Frontal cortex (tissue), 4 donors: ENCODE measurements around the gene TMEM181. TPM values are rescaled to one million over a fixed set of nuclear protein-coding genes. Genes with fewer than 3 reads are reported as not detected.

Source experiments
- DNase-seq, 2 donors: peaks; one replicate each; pipeline ENCODE4 v3.0.0; 2012; ENCODE audit warnings: low spot score in 2 of 2
- FAIRE-seq: peaks from 2 replicates; lab custom pipeline; 2012; peaks lifted over from hg19 to GRCh38; lab: Jason Lieb, UNC
- total RNA-seq: library from RNA; depleted of rRNA; stranded (reverse); fragments of >200 nt; gene quantifications from one replicate; pipeline ENCODE4 v1.2.3, GENCODE V29; 2014
- donor health status: control.
- donor health status: control.
- donor health status: control.

The TMEM181 gene
- total RNA-seq, 1 donor from 2014 or later, result 64.0 TPM

DNA sequence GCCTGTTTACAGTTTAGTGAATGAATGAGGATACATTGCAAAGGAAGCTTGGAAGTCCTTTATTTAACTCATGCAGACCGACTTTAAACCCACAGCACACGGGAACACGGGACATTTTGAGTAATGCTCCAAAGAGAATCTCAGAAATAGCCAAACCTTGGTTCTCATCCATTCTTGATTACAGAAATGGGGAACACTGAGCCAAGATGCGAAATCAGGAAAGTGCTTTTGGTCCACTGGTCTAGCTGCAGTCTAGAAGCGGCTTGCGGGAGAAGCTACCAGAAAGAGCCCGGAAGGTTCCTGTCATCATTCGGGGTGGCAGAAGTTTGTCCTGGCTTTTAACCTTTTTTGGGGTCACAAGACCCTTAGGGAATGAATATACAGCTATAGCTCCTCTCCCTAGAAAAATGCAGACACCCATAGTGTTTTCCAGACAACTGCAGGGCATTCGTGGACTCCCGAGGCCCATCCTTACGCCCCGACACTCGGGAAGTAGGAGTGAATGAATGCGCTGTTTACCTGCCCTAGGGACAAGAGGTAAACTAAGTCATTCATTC lies 475 bp upstream of the TMEM181 start:
- DNase-seq (no peak), FAIRE-seq (no peak)

DNA sequence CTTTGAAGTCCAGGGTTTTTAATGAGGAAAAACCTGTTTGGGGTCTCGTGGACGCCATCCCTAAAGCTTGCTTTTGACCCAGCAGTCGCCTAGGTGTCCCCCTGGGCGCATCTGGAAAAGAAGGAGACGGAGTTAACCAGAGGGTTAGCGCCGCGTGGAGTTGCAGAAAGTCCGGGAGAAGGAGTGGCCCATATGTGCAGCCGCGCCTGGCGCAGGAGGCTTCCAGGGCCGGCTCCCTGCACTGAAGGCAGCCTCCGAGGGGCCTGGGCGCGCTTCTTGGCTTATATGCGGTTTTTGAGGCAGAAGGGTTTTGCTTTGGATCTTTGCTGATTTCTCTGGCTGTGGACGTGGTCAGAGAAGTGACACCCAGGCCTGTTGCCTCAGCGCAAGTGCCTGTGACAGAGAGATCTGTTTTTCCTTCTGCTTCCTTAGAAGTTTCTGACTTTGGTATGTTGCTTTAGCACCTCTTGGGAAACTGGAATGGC lies 987 bp downstream of the TMEM181 start:
- no peak for FAIRE-seq
- DNase-seq, result no peak

DNA sequence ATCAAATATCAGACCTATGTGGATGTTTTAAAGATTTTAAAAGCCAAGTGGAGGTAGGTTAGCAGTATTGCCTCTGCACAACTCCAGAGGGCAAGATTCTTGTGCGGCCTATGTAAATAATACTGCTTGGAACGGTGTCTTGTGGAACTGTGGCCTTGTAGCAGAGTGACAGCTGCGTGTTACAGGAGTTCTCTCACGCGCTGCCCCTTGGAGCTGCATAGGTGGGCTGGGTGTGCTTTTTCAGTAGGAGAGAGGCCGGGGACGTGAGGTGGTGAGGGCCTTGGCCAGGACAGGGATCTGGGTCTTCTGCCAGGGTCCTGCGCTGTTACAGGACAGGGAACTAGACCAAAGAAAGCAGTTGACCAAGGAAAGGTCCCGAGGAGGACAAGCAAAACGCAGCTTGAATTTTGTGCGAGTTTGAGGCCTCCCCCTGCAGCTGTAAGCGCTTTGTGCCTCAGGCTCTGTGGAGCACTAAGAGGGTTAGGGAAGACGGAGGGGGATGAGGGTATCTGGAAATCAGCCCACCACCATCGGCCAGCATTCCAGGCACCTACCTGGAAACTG lies 1.5 kb downstream of the TMEM181 start:
- no peak for FAIRE-seq

DNA sequence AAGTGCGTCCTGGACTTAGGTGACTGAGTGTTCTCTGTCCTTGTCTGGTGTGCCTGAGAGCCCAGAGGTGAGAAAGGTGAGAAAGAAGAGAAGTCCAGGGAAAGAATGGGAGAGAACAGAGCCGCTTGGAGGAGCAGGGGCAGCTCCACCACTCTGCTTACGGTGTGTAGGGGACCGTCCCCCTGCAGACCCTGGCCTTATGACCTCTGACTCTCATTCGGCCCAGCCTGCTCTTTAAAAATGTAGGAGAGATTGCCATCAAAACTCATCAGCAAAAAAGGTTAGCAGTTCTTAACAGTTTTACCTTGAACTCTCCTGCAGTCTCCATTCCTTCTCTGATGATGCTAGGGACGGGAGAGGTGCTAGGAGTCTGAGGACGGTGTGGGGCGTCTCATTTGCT lies 2.0 kb downstream of the TMEM181 start:
- DNase-seq (no peak), FAIRE-seq (no peak)

More for the DNA sequence above, 1.5 kb downstream of the TMEM181 start:
- no peak for DNase-seq

DNA sequence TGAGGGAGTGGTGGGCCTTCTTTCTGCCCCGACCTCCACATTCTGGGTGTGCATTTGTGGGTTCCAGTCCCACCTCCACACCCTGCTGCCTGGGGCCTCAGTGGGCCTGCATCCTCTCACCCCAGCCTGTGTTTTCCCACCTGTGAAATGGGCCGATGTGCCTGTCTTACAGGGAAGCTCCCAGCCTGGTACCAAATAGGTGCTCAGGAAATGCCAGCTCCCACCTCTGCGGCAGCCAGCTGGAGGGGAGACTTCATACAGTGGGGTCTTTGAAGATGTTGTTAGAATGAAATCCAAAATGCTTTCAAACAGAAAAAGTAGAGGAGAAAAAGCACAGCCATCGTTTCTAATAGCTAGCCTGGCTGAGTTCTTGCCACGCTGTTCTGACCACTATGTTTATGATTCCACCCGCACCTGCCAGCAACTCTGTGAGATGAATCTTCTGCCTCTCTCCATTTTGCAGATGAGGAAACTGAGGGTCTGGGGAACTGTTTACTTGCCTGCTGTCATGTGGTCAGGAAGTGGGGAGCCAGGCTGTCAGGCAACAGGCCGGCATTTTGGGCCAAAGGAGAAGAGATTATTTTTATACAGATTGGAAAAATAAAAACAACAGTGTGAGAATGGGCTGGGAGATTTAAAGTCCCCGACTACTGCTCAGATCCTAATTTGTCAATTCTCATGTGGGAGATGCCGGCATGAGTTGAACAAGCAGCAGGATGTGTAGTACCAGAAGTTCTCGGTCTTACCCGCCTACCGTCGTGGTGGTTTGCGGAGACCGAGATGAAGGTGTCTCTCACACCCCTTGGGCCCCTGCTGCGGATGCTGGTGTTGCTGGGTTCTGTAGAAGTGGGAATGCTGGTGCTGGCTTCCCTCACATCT lies 4.6 kb downstream of the TMEM181 start:
- FAIRE-seq (no peak), DNase-seq (no peak)

DNA sequence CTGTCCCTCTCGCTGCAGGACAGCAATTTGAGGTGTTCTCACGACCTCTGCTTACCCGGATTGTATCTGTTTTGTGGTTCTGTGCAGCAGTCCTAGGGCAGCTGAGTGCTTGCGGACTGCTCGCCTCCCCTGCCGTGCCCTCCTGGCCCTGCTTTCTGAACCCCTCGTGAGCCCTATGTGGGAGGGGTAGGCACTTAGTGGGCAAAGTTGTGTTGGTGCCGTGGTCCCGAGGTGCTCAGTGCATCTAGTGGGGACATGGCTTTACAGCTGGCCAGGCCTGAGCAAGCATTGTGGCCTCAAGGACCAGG lies 5.2 kb downstream of the TMEM181 start:
- FAIRE-seq (no peak), DNase-seq (no peak)

DNA sequence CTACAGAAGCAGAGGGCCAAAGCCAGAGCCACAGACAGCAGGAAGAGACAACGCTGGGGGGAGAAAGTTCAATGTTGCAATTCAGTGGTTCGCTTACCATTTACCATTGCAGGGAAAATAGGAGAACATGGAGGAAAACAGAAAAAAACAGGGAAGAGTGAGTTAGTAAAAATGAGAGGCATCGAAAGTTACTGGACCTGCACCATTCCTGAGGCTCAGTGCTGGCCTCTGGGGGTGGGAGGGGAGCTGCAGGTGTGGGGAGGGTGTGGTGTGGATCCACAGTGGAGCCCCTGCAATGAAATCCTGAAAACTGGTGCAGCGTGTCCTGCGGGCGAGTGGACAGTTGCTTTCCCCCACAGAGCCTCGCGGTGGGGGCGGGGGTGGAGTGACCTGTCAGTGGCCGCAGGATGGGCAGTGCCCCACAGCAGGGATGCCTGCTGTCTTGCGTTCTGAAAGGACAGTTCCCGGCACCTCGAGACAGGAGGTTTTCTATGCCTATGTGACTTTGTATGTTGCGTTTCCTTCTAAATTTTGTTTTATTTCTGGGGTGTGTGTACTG lies 5.7 kb downstream of the TMEM181 start:
- FAIRE-seq (no peak), DNase-seq (no peak)

DNA sequence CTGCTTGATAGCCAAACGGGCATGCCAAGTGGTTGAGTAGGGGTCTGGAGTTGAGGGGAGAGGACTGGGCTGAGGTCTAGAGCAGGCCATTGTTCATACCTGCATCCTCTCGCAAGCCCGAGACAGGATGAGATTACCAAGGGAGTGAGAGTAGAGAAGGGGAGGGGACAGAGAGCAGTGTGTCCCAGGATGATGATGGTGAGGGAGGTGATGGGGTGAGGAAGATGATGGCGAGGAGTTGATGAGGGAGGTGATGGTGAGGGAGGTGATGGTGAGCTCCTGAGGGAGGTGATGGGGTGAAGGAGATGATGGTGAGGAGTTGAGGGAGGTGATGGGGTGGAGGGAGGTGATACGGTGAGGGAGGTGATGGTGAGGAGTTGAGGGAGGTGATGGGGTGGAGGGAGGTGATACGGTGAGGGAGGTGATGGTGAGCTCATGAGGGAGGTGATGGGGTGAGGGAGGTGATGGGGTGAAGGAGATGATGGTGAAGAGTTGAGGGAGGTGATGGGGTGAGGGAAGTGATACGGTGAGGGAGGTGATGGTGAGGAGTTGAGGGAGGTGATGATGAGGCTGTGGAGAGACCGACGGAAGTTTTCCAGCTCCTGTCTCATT lies 6.4 kb downstream of the TMEM181 start:
- FAIRE-seq, result no peak
- DNase-seq, result no peak

DNA sequence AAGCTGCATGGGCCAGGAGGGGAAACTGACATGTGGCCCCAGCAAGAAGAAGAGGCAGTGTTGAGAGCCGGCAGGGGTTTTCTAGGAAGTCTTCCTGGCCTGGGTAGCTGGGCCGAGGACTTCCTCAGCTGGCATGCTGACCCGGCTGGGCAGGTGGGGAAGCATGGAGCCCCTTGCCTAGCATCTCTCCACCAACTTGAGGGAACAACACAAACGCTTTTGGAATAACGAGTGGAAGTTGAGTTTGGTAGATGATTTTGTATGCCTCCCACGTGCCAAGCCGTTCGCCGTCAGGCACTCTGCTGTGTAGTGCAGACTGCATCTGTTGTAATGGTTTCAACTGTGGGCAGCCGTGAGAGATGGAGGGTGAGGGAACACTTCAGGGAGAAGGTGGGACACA lies 7.3 kb downstream of the TMEM181 start:
- DNase-seq, result peak in 1 of 2 donors; percentile 40
- no peak for FAIRE-seq

DNA sequence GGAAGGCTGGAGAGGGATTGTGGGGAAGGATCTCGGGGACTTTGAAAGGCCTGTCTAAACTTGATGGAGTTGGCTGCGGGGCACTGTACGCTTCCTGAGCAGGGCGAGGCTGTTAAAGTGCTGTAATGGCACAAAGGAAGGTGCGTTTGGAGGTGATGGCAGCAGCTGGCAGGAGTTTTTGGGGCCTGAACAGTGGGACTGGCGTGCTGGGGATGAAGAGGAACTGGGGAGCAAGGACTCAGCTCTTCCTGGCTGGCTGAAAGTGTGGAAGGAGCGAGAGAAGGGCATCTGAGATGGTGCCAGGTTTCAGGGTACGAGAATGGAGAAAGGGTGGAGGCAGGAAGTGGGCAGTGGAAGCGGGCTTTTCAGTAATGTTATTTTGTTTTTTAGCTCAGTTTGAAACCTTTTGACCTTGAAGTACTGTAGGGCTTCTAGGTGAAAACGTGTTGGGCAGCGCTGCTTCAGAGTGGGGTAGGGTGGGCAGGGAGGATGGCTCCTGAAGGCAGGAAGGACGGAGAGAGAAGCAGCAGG lies 8.0 kb downstream of the TMEM181 start:
- FAIRE-seq, result no peak
- no peak for DNase-seq

DNA sequence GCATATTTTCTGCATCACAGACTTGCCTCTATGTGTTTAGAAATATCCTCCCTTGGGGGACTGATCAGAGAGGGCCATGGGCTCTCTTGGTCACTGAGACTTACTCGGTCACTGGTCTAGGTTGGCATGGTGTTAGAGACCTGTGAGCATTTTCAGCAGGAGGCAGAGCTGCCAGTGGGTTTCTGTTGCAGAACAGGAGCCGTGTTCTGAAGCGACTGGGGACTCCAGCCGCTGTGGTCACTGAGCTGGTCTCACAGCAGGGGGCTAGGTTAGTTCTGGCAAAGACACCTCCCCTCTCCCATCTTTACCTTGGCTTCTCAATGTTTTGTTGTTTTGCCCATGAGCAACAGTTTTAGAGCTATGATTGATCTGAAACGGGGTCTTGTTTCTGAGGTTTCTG lies 8.7 kb downstream of the TMEM181 start:
- no peak for FAIRE-seq

DNA sequence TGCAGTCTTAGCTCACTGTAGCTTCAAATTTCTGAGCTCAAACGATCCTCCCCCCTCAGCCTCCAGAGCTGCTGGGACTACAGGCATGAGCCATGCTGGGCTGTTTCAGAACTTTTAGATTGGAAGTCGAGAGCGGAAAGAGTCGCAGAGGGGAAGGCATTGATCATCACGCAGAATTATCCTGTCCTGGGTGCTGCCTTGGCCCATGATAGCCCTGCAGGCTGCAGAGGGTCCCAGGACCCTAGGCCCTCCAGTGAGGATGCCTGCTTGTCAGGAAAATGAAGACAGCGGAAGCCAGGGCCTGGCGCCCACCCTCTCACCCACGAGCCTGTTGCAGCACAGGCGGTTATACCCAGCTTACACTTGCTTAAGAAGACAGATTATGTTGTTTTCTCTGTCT lies 9.1 kb downstream of the TMEM181 start:
- DNase-seq, result no peak
- FAIRE-seq, result no peak

More for the DNA sequence above, 8.7 kb downstream of the TMEM181 start:
- DNase-seq, result no peak

DNA sequence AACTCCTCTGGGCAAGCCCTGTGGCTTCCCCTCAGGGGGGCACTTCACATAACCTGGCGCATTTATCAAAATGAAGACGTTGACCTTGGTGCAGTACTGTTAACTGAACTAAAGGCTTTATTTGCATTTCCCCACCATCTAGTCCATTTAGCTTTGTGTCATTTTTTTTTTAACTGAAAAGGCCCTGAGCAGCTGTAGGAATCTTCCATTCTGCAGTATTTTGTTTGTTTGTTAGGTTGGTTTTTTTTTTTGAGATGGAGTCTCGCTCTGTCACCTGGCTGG lies 10.7 kb downstream of the TMEM181 start:
- DNase-seq (no peak), FAIRE-seq (no peak)

DNA sequence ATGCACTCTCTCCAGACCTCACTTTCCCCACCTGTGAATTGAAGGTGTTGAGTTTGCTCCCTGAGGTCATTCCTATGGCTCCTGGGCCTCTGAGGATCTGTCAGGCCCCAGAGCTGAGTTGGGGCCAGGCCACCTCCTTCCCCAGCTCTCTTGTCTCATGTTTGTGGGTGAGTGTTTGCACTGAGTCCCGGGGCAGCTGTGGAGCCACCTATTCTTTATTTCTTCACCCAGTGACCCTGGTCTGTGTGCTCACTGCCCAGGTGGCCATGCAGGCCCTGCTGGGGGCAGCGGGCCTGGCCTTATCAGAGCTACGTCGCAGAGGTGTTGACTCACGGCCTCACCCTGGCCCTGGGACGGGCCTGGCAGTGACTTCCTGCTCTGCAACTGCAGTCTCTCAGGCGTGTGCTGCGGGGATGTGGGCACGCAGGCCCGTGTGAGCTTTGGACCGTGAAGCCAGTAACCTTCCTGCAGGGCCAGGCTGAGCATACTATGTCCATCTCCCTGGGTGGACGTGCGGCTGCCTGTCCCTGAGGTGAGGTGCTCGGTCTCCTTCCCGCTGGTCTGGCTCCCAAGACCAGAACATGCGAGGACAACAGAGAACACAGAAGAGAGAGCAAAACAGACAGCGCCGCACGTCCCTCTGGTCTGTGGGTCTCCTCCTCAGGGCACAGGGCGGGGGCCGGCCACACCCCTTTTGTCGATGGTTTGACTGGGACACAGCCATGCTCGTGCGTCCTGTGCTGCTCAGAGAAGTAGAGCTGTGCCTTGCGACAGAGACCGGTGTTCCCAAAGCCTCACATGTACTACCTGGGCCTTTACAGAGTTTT lies 12.1 kb downstream of the TMEM181 start:
- DNase-seq (no peak), FAIRE-seq (no peak)

DNA sequence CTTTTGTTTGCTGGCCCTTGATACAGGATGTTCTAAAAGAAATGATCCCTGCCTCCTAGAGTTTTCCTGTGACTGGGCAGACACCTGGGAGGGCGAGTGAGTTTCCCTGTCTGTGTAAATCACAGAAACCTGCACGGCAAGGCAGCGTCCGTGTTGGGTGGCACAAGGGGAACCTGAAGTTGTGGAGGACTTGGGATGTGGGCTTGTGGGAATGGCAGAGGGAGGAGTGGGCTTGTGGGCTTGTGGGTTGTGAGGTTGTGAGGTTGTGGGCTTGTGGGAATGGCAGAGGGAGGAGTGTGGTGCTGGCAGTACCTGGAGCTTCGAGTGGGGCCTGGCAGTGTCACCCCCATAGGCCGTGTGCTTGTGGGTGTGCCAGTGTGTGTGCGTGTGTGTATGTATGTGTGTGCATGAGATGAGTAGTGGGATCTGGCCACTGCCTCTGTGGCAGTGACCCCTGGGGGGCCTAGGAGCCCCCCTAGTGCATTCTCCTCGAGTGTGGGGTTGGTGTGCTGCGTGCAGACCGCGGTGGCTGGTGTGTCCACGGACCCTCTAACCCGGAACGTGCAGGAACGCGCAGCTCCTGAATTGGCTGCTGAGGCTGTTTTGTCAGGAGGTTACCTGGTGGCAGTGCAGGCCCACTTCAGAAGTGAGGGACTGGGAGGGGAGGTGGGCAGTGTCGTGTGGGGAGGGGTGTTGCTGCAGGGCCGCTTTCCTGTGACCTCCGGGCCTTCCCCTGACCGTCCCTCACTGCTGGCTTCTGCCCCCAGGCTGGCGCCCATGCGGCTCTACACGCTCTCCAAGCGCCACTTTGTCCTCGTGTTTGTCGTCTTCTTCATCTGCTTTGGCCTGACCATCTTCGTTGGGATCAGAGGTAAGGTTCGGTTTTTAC lies 13.0 kb downstream of the TMEM181 start:
- FAIRE-seq (no peak), DNase-seq (no peak)

DNA sequence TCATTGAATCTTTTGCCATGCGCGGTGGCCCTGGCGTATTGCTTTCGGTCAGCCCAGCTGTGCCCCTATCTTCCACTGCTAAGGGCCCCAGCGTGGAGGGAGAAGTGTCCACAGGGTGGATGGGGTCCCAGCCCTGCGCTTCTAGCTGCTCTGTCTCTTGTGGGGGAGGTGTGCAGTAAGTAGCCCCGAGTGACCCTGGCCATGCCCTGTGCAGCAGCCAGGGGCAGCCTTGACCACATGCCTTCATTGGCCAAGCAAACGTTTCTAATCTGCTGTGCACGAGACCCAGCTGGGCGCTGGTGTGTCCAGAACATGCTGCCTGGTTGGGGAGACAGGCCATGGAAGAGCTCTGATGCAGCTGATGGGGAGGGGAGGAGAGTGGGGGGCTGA lies 13.6 kb downstream of the TMEM181 start:
- FAIRE-seq (no peak), DNase-seq (no peak)

DNA sequence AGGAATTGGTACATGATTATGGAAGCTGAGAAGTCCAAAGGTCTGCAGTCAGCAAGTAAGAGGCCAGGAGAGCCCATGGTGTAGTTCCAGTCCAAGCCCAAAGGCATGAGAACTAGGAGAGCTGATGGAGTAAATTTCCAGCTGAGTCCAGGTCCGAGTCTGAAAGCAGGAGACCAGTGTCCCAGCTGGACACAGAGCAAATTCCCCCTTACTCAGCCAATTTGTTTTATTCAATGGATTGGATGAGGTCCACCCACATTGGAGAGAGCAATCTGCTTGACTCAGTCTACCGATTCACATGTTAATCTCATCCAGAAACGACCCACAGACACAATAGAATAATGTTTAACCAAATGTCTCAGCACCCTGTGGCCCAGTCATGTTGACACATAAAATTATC lies 14.9 kb downstream of the TMEM181 start:
- FAIRE-seq (no peak), DNase-seq (no peak)

DNA sequence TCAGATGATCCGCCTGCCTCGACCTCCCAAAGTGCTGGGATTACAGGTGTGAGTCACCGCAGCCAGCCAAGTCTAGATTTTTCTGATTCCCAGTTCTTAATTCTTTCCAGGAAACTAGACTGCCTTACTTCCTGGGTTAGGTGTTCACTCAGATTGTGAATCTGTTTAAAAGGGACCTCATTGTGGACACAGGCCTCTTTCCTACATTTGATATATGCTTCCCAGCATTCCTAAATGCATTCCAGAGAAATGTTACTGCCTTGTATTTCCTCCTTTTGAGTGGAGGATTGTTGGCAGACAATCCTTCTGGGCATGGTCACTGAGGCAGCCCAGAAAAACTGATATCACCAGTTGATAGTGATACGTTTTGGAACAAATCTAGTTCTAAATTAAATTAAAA lies 15.7 kb downstream of the TMEM181 start:
- no peak for FAIRE-seq
- DNase-seq, result no peak

DNA sequence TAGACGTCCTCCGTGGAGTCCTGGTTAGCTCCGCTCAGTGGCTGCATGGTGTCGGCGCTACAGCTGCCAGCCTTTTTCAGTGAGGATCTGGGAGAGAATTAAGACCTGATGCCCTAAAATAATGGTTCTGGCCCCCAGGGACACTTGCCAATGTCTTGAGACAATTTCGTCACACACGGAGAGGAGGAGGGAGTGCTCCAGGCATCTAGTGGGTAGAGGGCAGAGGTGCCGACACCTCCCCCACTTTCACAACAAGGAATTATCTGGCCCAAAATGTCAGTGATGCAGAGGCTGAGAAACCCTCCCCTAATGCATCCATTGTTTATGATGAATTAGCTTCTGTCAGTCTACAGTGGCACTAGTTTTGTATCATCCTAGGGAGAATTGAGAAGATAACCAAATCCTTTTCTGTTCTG lies 24.4 kb downstream of the TMEM181 start:
- FAIRE-seq (no peak), DNase-seq (no peak)
